Measurements from ENCODE around the gene SLC6A13.
"Not testable (repeated sequence)": the region's sequence is repeated elsewhere in the genome, so short reads cannot be mapped to it uniquely, and the experiment has no call there.

SLC6A13 gene

GRCh38 chr12:232731-233614 lies 29.7 kb downstream of the SLC6A13 start:
- no peak for DNase-seq

- DNase-seq = no peak
Measured at GRCh38 chr12:230925-231671, 31.5 kb downstream of the SLC6A13 start.

- DNase-seq = no peak
Measured at GRCh38 chr12:229441-230191, 33.0 kb downstream of the SLC6A13 start.

- no peak for DNase-seq
Measured at GRCh38 chr12:228846-229200, 33.8 kb downstream of the SLC6A13 start.

GRCh38 chr12:227923-228845 lies 34.5 kb downstream of the SLC6A13 start:
- DNase-seq = no peak

DNA sequence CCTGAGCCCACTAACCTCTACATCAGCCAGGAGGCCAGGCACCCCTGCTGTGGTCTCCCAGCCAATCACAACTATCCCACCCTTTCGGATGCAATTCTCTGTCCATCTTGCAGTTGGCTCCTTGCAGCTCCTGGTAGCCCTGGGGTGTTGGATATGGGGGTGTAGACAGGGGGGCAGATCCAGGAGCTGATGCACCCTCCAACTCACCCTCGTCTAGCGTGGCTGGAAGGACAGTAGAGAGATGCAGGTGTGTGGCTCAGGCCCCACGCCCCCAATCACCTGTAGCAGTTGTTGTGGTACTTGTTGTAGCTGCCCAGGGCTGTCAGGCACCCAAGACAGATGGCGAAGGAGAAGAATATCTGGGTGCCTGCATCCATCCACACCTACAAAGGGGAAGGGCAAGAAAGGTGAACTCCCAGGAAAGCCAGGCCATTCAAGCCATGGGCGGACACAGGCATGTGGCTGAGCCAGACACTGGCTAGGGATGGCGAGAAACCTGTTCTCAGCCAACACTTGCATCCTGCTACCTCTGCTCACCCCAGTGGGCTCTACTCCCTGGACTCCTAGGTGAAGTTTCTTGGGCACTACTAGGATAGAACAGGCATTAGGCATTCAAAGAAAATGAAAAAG lies 35.2 kb downstream of the SLC6A13 start:
- DNase-seq = no peak

DNA sequence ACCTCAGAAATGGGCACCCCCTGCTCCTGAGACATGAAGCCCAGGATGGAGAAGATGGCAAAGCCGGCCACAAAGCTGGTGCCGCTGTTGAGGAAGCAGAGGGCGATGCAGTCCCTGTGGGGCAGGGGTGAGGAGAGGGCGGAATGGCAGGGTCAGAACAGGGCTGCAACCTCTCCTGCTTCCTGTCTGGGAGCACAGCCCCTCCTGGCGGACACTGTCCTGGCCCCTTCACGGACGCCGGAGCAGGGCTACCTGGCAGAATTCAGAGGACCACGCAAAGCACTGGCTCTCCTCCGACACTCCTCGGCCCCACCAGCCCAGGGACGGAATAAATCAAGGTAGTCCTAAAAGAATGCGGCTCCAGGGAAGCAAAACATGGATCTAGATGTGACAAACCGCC lies 36.2 kb downstream of the SLC6A13 start:
- no peak for DNase-seq

DNA sequence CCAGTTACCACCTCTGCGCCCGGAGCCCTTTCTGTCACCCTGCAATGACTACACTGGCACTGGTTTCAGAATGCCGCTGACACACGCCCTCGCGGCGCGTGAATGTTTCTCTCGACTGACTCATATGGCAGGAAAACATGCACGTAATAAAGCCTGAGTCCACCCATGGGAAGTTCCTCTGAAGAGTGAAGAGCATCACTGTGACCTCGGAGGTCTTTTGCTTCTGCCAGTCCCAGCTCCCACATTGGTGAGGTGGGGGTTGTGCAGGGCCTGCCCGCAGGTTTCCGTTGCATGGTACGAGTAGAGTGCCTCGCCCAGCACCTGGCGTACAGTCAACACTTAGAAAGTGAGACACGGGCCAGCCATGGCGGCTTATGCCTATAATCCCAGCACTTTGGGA lies 37.6 kb downstream of the SLC6A13 start:
- no peak for DNase-seq

GRCh38 chr12:224330-224729 lies 38.3 kb downstream of the SLC6A13 start:
- DNase-seq = no peak

DNA sequence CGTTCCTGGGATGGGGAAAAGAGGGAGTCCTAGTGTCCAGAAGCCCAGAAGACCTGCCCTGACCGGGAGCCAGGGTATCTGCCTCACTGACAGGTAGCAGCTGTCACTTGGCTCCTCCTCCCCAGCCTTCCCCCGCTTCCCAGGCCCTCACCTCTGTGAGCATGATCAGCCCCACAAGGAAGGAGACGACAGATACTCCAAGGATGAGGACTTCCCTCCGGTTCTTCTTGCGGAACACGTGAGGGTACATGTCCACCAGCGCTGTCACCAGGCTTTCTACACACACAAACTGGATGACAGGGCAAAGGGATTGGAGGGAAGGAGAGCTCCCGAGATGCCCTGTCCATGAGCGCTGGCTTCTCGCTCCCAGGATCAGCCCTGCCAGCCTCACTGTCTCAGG lies 38.8 kb downstream of the SLC6A13 start:
- no peak for DNase-seq

GRCh38 chr12:221736-222135 lies 40.9 kb downstream of the SLC6A13 start:
- no peak for DNase-seq

DNA sequence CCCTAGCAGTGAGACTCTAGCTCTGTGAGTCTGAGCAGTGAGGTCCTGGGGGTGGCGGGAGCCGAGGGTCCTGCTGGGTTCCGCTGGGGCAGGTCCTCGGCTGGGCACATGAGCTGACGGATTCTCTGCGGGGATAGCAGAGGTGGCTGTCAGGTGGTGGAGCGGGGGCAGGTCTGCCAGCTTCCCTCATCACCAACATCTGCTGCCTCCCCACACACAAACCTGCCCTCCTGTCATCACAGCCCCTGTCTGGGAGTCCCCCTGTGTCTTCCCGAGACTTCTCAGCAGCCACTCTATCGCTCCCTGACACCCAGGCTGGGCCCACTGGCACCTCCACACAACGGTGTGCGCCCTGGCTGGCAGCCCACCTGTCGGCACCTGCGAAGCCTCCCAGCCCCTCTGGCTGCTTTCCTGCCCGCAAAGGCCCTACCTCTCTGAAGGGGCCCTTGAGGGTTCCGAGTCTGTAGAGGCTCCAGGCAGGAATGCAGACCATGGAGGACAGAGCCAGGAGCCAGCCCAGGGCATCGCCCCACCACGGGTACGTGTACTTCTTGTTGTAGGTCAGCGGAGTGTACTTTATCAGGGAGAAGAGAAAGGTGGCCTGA lies 41.6 kb downstream of the SLC6A13 start:
- DNase-seq = no peak

GRCh38 chr12:220491-220890 lies 42.1 kb downstream of the SLC6A13 start:
- no peak for DNase-seq

GRCh38 chr12:219891-220352 lies 42.7 kb downstream of the SLC6A13 start:
- peak; percentile 73 for DNase-seq

- no peak for DNase-seq
Measured at GRCh38 chr12:218728-219590, 43.7 kb downstream of the SLC6A13 start.

DNA sequence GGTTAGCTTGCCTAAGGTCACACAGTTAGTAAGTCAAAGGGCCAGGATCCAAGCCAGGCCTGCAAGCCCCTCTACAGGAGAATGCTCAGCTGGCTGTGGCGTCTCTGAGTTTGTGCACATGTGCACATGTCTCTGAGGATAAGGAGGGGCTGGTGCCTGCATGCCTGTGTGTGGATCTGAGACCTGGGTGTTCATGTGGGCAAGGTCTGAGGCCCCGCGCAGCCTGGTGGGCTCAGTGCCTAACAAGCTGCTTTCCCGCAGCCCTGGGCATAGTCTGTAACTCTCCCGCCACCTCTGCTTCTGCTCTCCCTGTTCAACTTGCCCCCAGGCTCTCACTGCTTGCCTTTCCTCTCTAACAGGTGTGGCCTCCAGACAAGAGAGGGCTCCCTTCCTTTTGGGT lies 44.4 kb downstream of the SLC6A13 start:
- no peak for DNase-seq

GRCh38 chr12:217029-217428 lies 45.6 kb downstream of the SLC6A13 start:
- not testable (repeated sequence) for DNase-seq

DNA sequence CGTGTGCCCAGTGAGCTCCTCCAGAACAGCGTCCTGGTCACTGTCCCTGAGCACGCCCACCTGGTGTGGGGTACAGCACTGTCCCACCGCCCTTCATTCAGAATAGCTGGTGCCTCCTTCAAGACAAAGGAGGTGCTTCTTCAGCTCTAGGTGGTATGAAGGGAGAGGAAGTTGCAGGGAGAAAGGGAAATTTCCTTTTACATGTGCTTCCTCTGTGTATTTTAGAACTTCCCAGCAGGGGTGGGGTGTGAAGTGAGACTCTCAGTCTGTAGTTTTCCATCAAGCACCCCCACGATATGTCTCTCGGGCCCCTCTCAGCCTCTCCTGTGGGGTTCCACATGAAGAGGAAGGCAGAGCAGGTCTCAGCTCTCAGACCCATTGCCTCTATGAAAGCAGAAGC lies 47.5 kb downstream of the SLC6A13 start:
- no peak for DNase-seq

DNA sequence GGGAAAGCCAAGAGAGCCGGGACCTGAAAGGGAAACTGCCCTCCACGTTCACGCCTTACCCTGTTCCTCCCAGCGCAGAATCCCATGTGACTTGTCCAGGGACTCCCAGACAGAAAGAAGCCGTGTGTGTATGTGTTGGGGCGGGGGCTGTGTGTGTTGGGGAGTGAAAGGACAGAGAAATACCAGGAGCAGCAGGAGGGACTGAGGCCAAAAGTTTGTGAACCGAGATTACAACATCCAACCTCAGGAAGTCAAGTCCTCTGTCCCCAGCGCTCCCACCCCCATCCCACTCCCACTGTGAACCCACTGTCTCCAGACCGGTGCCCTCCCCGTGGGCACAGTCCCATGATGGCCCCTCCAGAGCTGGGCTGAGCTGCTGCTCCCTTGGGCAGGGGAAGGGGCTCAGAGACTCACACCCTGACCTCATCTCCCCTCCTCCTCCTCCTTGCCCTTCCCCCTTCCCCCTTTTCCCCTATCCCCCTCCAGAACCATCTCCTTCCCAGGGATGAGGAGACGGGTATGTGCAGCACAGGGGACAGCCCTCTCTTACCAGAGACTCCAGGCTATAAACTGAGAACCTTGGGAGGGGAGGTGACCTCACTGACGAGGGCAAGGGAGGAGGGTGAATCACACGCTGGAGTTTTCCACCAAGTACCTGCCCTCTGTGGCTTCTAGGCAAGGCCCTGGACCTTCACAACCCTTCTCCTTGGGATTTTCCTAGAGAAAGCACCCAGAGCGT lies 48.5 kb downstream of the SLC6A13 start, which contains the start of gene SLC6A12:
TSS of gene SLC6A12 (minus strand) at position 155 of the 739 bp plus-strand sequence. CDS start 4,171 bp downstream, outside the sequence.
- DNase-seq = no peak
